ENCODE data around the gene PNPLA1.

PNPLA1 gene

DNA sequence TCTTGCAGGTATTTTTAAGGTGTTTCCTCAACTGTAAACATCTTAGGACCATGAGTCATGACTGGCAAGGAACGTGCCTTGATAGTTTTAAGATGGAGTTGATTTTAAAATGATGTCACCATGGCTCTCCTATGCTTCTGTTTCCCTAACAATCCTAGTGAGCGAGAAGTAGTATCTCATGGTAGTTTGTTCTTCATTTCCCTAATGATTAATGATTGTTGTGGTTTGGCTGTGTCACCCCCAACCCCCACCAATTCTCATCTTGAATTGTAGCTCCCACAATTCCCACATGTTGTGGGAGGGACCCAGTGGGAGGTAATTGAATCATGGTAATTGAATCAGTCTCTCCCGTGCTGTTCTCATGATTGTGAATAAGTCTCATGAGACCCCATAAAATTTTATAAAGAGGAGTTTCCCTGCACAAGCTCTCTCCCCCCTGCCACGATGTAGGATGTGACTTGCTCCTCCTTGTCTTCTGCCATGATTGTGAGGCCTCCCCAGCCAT, 83.6 kb downstream of the PNPLA1 start (continued):
- TF ChIP-seq, protein P1, sequence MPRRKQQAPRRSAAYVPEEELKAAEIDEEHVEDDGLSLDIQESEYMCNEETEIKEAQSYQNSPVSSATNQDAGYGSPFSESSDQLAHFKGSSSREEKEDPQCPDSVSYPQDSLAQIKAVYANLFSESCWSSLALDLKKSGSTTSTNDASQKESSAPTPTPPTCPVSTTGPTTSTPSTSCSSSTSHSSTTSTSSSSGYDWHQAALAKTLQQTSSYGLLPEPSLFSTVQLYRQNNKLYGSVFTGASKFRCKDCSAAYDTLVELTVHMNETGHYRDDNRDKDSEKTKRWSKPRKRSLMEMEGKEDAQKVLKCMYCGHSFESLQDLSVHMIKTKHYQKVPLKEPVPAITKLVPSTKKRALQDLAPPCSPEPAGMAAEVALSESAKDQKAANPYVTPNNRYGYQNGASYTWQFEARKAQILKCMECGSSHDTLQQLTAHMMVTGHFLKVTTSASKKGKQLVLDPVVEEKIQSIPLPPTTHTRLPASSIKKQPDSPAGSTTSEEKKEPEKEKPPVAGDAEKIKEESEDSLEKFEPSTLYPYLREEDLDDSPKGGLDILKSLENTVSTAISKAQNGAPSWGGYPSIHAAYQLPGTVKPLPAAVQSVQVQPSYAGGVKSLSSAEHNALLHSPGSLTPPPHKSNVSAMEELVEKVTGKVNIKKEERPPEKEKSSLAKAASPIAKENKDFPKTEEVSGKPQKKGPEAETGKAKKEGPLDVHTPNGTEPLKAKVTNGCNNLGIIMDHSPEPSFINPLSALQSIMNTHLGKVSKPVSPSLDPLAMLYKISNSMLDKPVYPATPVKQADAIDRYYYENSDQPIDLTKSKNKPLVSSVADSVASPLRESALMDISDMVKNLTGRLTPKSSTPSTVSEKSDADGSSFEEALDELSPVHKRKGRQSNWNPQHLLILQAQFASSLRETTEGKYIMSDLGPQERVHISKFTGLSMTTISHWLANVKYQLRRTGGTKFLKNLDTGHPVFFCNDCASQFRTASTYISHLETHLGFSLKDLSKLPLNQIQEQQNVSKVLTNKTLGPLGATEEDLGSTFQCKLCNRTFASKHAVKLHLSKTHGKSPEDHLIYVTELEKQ (tag by site-specific recombination; IDR thresholded peaks at IDR 0.05; ENCODE audit: borderline replicate concordance) = peak; percentile 53; the same call in 1 of the 2 replicates
- TF ChIP-seq ZNF561 (tag by site-specific recombination; IDR thresholded peaks at IDR 0.05; ENCODE audit: borderline replicate concordance) = 0 out of 2 replicates have a peak, but pooled peaks have one; percentile 41
- TF ChIP-seq GLIS2 (tag by site-specific recombination; IDR thresholded peaks at IDR 0.05) = peak; percentile 41; the same call in 1 of the 2 replicates
- no peak for TF ChIP-seq ZNF621 (tag by site-specific recombination; IDR thresholded peaks at IDR 0.05)
- TF ChIP-seq ZNF768 (tag by site-specific recombination; IDR thresholded peaks at IDR 0.05) = no peak
- no peak for TF ChIP-seq KLF17 (tag by site-specific recombination; IDR thresholded peaks at IDR 0.05)
- no peak for TF ChIP-seq ZNF473 (tag by site-specific recombination; IDR thresholded peaks at IDR 0.05)
- TF ChIP-seq ZNF221 (tag by site-specific recombination; IDR thresholded peaks at IDR 0.05; ENCODE audit: borderline replicate concordance) = no peak
- TF ChIP-seq ZNF274 (IDR thresholded peaks at IDR 0.05; ENCODE audit: low read length) = no peak
- no peak for TF ChIP-seq ZNF274 (tag by site-specific recombination; IDR thresholded peaks at IDR 0.05; ENCODE audit: borderline replicate concordance)
- no peak for TF ChIP-seq ZNF623 (tag by site-specific recombination; IDR thresholded peaks at IDR 0.05)

GRCh38 chr6:36355819-36356218, 86.0 kb downstream of the PNPLA1 start:
- no peak for TF ChIP-seq ZNF792 (tag by site-specific recombination; IDR thresholded peaks at IDR 0.05)
- TF ChIP-seq ZSCAN16 (tag by site-specific recombination; IDR thresholded peaks at IDR 0.05) = no peak
- 0 out of 2 replicates have a peak, but pooled peaks have one; percentile 14 for TF ChIP-seq EGR2 (tag by site-specific recombination; IDR thresholded peaks at IDR 0.05; ENCODE audit: low read depth)
- H3K9me3 ChIP-seq (ENCODE audit: control insufficient read depth, insufficient read depth, low read depth, low read length) = no peaks in the 10 kb centered on the region
- H3K27ac ChIP-seq (ENCODE audit: extremely low read depth, low read depth, low read length) = no peak overlapping the region
- no peaks in the 10 kb centered on the region for H3K4me1 ChIP-seq (ENCODE audit: control insufficient read depth, insufficient read depth, low read length)
- H3K36me3 ChIP-seq (ENCODE audit: control insufficient read depth in 2 of 2, insufficient read depth in 1 of 2, low read length in 2 of 2) = no peaks in the 10 kb centered on the region
- ChIA-PET POLR2A (interaction anchor here (0.7 kb wide), 1 partner anchor 693 kb away, joined by 5 read pairs; no protein-coding TSS in a partner anchor), CTCF (interaction anchor here (1.1 to 11.6 kb wide), 3 partner anchors 11 to 260 kb away, joined by 3 to 234 read pairs (median 172); partner anchors contain the start of gene BNIP5)
- H3K4me3 ChIP-seq (ENCODE audit: low read depth, low read length) = no peak overlapping the region

DNA sequence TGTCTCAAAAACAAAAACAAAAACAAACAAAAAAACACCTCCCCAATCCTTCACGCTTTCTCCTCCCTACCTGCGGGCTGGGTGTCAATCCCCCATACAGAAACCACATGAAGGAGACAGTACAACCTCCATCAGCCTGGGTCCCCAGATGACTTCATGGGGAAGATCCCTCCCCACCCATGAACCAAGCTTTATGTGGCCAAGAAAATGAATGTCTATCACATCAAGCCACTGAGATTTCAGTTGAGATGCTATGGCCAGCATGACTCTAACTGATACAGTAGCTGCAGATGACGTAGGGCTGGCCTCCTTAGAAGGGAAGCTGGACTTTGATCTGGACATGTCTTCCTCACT, 88.0 kb downstream of the PNPLA1 start:
- POLR2A ChIA-PET = interaction anchor here (0.8 to 1.6 kb wide), 2 partner anchors 10 to 27 kb away, joined by 3 read pairs; no protein-coding TSS in a partner anchor
- no peak overlapping the region for H3K27ac ChIP-seq (ENCODE audit: extremely low read depth, low read depth, low read length)
- H3K4me3 ChIP-seq (ENCODE audit: low read depth, low read length) = no peak overlapping the region
- CTCF ChIA-PET = interaction anchor here (0.5 to 11.6 kb wide), 10 partner anchors 13 to 635 kb away, joined by 3 to 234 read pairs (median 10); partner anchors contain the start of gene BNIP5
- H3K9me3 ChIP-seq (ENCODE audit: control insufficient read depth, insufficient read depth, low read depth, low read length) = no peaks in the 10 kb centered on the region
- no peaks in the 10 kb centered on the region for H3K36me3 ChIP-seq (ENCODE audit: control insufficient read depth in 2 of 2, insufficient read depth in 1 of 2, low read length in 2 of 2)
- H3K4me1 ChIP-seq (ENCODE audit: control insufficient read depth, insufficient read depth, low read length) = no peaks in the 10 kb centered on the region
- no peak for TF ChIP-seq ZNF132 (tag by site-specific recombination; IDR thresholded peaks at IDR 0.05; ENCODE audit: borderline replicate concordance)
- TF ChIP-seq, protein P2, sequence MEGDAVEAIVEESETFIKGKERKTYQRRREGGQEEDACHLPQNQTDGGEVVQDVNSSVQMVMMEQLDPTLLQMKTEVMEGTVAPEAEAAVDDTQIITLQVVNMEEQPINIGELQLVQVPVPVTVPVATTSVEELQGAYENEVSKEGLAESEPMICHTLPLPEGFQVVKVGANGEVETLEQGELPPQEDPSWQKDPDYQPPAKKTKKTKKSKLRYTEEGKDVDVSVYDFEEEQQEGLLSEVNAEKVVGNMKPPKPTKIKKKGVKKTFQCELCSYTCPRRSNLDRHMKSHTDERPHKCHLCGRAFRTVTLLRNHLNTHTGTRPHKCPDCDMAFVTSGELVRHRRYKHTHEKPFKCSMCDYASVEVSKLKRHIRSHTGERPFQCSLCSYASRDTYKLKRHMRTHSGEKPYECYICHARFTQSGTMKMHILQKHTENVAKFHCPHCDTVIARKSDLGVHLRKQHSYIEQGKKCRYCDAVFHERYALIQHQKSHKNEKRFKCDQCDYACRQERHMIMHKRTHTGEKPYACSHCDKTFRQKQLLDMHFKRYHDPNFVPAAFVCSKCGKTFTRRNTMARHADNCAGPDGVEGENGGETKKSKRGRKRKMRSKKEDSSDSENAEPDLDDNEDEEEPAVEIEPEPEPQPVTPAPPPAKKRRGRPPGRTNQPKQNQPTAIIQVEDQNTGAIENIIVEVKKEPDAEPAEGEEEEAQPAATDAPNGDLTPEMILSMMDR (tag by site-specific recombination; IDR thresholded peaks at IDR 0.05) = no peak
- TF ChIP-seq SETDB1 (IDR thresholded peaks at IDR 0.05; ENCODE audit: insufficient read length, low read length) = no peak
- TF ChIP-seq ZNF239 (tag by site-specific recombination; IDR thresholded peaks at IDR 0.05) = no peak
- TF ChIP-seq ZNF701 (tag by site-specific recombination; IDR thresholded peaks at IDR 0.05) = no peak
- TF ChIP-seq ZNF311 (tag by site-specific recombination; IDR thresholded peaks at IDR 0.05; ENCODE audit: borderline replicate concordance) = no peak
- TF ChIP-seq ZNF2 (tag by site-specific recombination; IDR thresholded peaks at IDR 0.05) = no peak
- no peak for TF ChIP-seq ZNF76 (tag by site-specific recombination; IDR thresholded peaks at IDR 0.05; ENCODE audit: borderline replicate concordance, low read depth)
- TF ChIP-seq ZNF571 (tag by site-specific recombination; IDR thresholded peaks at IDR 0.05) = no peak
- TF ChIP-seq ZNF211 (tag by site-specific recombination; IDR thresholded peaks at IDR 0.05; ENCODE audit: low read depth) = no peak
- TF ChIP-seq OVOL3 (tag by site-specific recombination; IDR thresholded peaks at IDR 0.05) = no peak

Data from HEK293 (cell line).